Smooth muscle cell (in vitro differentiated cells): ENCODE results near the gene ODAPH. TPM values are rescaled to one million over a fixed set of nuclear protein-coding genes. Genes with fewer than 3 reads are reported as not detected.
A peak's percentile ranks its signal among the peaks of the same experiment; 100 is the strongest.
"Not testable (repeated sequence)": the region's sequence is repeated elsewhere in the genome, so short reads cannot be mapped to it uniquely, and the experiment has no call there.

Experiments
- DNase-seq: peaks from one replicate; lab custom pipeline; 2025; ENCODE audit not compliant: unreplicated experiment; lab: John Stamatoyannopoulos, UW
- H2AFZ ChIP-seq: fragments of 200-600 bp; sonication (generic); 2 replicates; pipeline ENCODE4 v1.6.0; 2016; ENCODE audit warnings: antibody characterized with exemption, low read depth, mild to moderate bottlenecking
- H3F3A ChIP-seq: fragments of 200-600 bp; sonication (generic); 2 replicates; pipeline ENCODE4 v1.6.0; 2017; ENCODE audit warnings: antibody characterized with exemption, low read depth
- H3K27ac ChIP-seq: fragments of 200-600 bp; sonication (generic); 2 replicates; pipeline ENCODE4 v1.5.1; 2016; ENCODE audit warnings: low read depth, mild to moderate bottlenecking
- H3K27me3 ChIP-seq: fragments of 200-600 bp; sonication (generic); 2 replicates; pipeline ENCODE4 v1.6.1; 2016; ENCODE audit warnings: low read depth, mild to moderate bottlenecking
- H3K36me3 ChIP-seq: fragments of 200-600 bp; sonication (generic); 2 replicates; pipeline ENCODE4 v1.5.1; 2016; ENCODE audit warnings: low read depth
- H3K4me1 ChIP-seq: fragments of 200-600 bp; sonication (generic); 2 replicates; pipeline ENCODE4 v1.5.1; 2016; ENCODE audit warnings: low read depth
- H3K4me2 ChIP-seq: fragments of 200-600 bp; sonication (generic); 2 replicates; pipeline ENCODE4 v1.6.0; 2016; ENCODE audit warnings: mild to moderate bottlenecking
- H3K4me3 ChIP-seq: fragments of 200-600 bp; sonication (generic); 2 replicates; pipeline ENCODE4 v1.5.1; 2016; ENCODE audit warnings: mild to moderate bottlenecking
- H3K79me2 ChIP-seq: fragments of 200-600 bp; sonication (generic); 2 replicates; pipeline ENCODE4 v1.6.0; 2016; ENCODE audit warnings: low read depth, mild to moderate bottlenecking
- H3K9ac ChIP-seq: fragments of 200-600 bp; sonication (generic); 2 replicates; pipeline ENCODE4 v1.6.0; 2016; ENCODE audit warnings: low read depth
- H3K9me3 ChIP-seq: fragments of 200-600 bp; sonication (generic); replicated peaks from 2 replicates; pipeline ENCODE4 v1.5.1; 2016; ENCODE audit warnings: low read depth
- H4K20me1 ChIP-seq: fragments of 200-600 bp; sonication (generic); 2 replicates; pipeline ENCODE4 v1.6.0; 2016; ENCODE audit warnings: low read depth
- WGBS: methylation state at CpG from one replicate; pipeline ENCODE4 v1.1.7; 2016; ENCODE audit warnings: low lambda C conversion rate; 5-methylcytosine and 5-hydroxymethylcytosine counted together
- polyA plus RNA-seq: library from polyadenylated mRNA; unstranded; fragments of >200 nt; fragmentation: Nextera tagmentation; extraction: Ambion mirVana; gene quantifications from 2 replicates; pipeline ENCODE4 v1.2.1, GENCODE V29; 2016
- total RNA-seq: library from RNA; depleted of rRNA; stranded (reverse); fragments of >200 nt; gene quantifications from 2 replicates; pipeline ENCODE4 v1.2.3, GENCODE V29; 2014
- TF ChIP-seq, protein P1 (sequence below): fragments of 200-600 bp; sonication (generic); IDR thresholded peaks from 2 replicates; pipeline ENCODE4 v1.5.1; 2017; ENCODE audit warnings: borderline replicate concordance, mild to moderate bottlenecking, antibody characterized with exemption; ENCODE audit not compliant: insufficient read depth, poor library complexity, severe bottlenecking

Gene ODAPH
- total and polyA plus RNA-seq, 2 experiments from 2014 or later, result 165 to 193 TPM

DNA sequence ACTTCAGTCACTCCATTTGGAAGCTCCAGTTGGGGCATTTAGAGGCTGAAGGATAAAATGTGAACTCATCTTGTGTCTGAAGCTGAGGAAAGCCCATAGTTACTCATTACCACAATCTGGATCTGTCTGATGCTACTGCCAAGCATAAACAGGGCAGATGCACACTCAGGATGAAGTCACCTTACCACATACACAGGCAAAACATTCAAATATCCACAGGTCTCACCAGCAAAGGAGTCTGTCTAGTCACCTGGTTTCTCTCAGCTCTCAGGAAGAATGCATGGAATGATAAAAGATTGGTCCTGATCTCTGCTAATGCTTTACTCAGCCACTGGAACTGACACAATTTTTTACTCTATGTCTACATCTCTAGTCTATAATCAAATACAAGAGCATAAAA lies 13.0 kb upstream of the ODAPH start:
- Histone ChIP-seq H3F3A (peaks cover 8% of the 10 kb centered on the region), H2AFZ (no peak overlapping the region), H3K27ac (peak overlapping the region; percentile 97), H3K36me3 (no peaks in the 10 kb centered on the region), H3K4me1 (peaks cover 6% of the 10 kb centered on the region), H3K9ac (peak overlapping the region; percentile 76), H4K20me1 (no peaks in the 10 kb centered on the region), H3K9me3 (no peaks in the 10 kb centered on the region), H3K4me3 (no peak overlapping the region), H3K79me2 (no peaks in the 10 kb centered on the region), H3K4me2 (peak overlapping the region; percentile 32), H3K27me3 (no peaks in the 10 kb centered on the region)
- DNase-seq, result no peak
- TF ChIP-seq, protein P1, sequence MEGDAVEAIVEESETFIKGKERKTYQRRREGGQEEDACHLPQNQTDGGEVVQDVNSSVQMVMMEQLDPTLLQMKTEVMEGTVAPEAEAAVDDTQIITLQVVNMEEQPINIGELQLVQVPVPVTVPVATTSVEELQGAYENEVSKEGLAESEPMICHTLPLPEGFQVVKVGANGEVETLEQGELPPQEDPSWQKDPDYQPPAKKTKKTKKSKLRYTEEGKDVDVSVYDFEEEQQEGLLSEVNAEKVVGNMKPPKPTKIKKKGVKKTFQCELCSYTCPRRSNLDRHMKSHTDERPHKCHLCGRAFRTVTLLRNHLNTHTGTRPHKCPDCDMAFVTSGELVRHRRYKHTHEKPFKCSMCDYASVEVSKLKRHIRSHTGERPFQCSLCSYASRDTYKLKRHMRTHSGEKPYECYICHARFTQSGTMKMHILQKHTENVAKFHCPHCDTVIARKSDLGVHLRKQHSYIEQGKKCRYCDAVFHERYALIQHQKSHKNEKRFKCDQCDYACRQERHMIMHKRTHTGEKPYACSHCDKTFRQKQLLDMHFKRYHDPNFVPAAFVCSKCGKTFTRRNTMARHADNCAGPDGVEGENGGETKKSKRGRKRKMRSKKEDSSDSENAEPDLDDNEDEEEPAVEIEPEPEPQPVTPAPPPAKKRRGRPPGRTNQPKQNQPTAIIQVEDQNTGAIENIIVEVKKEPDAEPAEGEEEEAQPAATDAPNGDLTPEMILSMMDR, result no peak

DNA sequence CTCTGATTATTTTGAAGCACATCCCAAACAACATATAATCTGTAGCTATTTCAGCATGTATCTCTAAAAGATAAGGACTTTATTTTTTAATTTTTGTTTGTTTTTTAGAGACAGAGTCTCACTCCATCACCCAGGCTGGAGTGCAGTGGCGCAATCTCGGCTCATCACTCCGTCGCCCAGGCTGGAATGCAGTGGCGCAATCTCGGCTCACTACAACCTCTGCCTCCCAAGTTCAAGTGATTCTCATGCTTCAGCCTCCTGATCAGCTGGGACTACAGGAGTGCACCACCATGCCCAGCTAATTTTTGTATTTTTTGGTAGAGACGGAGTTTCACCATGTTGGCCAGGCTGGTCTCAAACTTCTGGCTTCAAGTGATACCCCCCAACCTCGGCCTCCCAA lies 11.6 kb upstream of the ODAPH start:
- not testable (repeated sequence) for H3K4me3 ChIP-seq, H3K27me3 ChIP-seq, H3K36me3 ChIP-seq, H3K9me3 ChIP-seq, DNase-seq, H4K20me1 ChIP-seq, H3K4me1 ChIP-seq, H3F3A ChIP-seq, H3K4me2 ChIP-seq, H2AFZ ChIP-seq, H3K9ac ChIP-seq, H3K79me2 ChIP-seq
- peak overlapping the region; percentile 97 for H3K27ac ChIP-seq
- WGBS, result 75% methylated on average over 8 of the region's 8 CpGs

DNA sequence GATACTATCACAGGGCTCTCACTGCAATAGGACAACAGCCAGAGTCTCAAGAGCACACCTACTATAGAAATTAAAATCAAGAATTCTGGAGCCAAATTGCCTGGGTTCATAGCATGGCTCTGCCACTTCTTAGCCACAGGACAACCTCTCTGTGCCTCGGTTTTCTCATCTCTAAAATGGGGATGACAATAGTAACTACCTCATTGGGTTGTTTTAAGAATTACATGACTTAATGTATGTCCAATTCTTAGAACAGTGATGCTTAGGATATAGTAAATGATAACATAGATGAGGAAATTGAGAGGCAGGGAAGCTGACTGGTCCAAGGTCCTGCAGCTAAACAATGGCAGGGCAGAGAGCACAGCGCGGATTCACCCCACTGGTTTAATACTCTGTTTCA lies 11.0 kb upstream of the ODAPH start:
- Histone ChIP-seq H3K36me3 (no peaks in the 10 kb centered on the region), H3K27me3 (no peaks in the 10 kb centered on the region), H3K9ac (no peak overlapping the region), H4K20me1 (no peaks in the 10 kb centered on the region), H3K27ac (peak overlapping the region; percentile 97), H3K9me3 (no peaks in the 10 kb centered on the region), H3K4me2 (no peak overlapping the region), H3K4me1 (peaks cover 6% of the 10 kb centered on the region), H3K4me3 (no peak overlapping the region), H2AFZ (no peak overlapping the region), H3K79me2 (no peaks in the 10 kb centered on the region), H3F3A (peaks cover 8% of the 10 kb centered on the region)
- TF ChIP-seq, protein P1, result no peak
- WGBS, result 94% methylated on average over 3 of the region's 3 CpGs
- DNase-seq, result no peak

DNA sequence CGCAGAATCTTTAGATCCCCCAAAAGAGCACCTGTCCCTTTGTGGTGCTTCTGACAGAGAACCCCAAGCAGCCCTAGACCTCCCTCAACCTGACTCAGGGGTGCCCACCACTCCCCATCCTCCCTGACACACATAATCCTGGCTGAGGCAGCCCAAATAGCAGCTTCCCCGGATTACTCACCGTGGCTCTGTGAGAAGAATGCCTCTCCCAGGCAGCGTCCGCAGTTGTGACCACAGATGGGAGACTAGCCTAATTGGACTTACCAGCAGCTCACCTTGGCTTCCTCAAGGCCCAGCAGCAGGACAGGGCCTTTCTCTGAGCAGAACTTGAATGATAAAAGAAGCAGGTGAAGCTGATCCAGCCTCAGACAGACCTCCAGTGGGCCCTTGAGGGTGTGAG lies 10.3 kb upstream of the ODAPH start:
- Histone ChIP-seq H3K4me1 (peaks cover 6% of the 10 kb centered on the region), H3K4me3 (no peak overlapping the region), H3K27ac (peak overlapping the region; percentile 97), H3K79me2 (no peaks in the 10 kb centered on the region), H3K4me2 (peak overlapping the region; percentile 13), H3K27me3 (no peaks in the 10 kb centered on the region), H3K9me3 (no peaks in the 10 kb centered on the region), H3K36me3 (no peaks in the 10 kb centered on the region), H4K20me1 (no peaks in the 10 kb centered on the region), H3K9ac (peak overlapping the region; percentile 27), H3F3A (peaks cover 8% of the 10 kb centered on the region), H2AFZ (no peak overlapping the region)
- DNase-seq, result no peak
- TF ChIP-seq, protein P1, result no peak
- WGBS, result 40% methylated on average over 5 of the region's 5 CpGs
